ENCODE results near the gene CALML5. TPM values are rescaled to one million over a fixed set of nuclear protein-coding genes. Genes with fewer than 3 reads are reported as not detected.

Gene CALML5
- total RNA-seq, 1 donor from 2014 or later, result not detected

DNA sequence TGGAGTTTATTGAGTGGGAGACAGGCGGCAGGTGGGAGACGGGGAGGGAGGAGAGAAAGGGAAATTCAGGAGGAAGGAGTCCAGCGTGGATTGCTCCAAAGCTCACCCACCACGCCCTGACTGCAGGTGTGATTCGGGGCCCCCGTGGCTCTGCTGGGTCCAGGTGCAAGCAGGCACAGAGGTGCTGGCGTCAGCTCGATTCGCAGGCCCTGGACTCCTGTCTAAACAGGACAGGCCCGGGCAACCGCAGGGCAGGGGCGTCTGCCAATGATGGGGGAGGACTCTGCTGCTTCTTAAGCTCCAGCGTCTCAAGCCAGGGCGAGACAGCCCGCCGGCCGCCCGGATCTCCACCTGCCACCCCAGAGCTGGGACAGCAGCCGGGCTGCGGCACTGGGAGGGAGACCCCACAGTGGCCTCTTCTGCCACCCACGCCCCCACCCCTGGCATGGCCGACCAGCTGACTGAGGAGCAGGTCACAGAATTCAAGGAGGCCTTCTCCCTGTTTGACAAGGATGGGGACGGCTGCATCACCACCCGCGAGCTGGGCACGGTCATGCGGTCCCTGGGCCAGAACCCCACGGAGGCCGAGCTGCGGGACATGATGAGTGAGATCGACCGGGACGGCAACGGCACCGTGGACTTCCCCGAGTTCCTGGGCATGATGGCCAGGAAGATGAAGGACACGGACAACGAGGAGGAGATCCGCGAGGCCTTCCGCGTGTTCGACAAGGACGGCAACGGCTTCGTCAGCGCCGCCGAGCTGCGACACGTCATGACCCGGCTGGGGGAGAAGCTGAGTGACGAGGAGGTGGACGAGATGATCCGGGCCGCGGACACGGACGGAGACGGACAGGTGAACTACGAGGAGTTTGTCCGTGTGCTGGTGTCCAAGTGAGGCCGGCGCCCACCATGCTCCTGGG is 25.5 kb upstream of the CALML5 start, which contains the start of gene CALML3:
Gene CALML3, plus strand, starts transcription at position 321 of the 920 bp plus-strand sequence. Its CDS starts 125 bp downstream, at position 446.
- TF ChIP-seq, protein P1, sequence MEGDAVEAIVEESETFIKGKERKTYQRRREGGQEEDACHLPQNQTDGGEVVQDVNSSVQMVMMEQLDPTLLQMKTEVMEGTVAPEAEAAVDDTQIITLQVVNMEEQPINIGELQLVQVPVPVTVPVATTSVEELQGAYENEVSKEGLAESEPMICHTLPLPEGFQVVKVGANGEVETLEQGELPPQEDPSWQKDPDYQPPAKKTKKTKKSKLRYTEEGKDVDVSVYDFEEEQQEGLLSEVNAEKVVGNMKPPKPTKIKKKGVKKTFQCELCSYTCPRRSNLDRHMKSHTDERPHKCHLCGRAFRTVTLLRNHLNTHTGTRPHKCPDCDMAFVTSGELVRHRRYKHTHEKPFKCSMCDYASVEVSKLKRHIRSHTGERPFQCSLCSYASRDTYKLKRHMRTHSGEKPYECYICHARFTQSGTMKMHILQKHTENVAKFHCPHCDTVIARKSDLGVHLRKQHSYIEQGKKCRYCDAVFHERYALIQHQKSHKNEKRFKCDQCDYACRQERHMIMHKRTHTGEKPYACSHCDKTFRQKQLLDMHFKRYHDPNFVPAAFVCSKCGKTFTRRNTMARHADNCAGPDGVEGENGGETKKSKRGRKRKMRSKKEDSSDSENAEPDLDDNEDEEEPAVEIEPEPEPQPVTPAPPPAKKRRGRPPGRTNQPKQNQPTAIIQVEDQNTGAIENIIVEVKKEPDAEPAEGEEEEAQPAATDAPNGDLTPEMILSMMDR (IDR thresholded peaks at IDR 0.05; ENCODE audit: partially characterized antibody, unreplicated experiment), result no peak
- no peak for DNase-seq
- Mint-ChIP-seq H3K9me3 (ENCODE audit: unreplicated experiment) (peaks cover 2% of the 10 kb centered on the region), H3K4me1 (ENCODE audit: low read depth, unreplicated experiment) (no peaks in the 10 kb centered on the region), H3K27ac (ENCODE audit: unreplicated experiment) (no peak within 1 kb of the TSS), H3K27me3 (ENCODE audit: unreplicated experiment) (no peaks in the 10 kb centered on the region), H3K4me3 (ENCODE audit: unreplicated experiment) (no peak within 1 kb of the TSS), H3K36me3 (ENCODE audit: unreplicated experiment) (no peaks in the 10 kb centered on the region)

DNA sequence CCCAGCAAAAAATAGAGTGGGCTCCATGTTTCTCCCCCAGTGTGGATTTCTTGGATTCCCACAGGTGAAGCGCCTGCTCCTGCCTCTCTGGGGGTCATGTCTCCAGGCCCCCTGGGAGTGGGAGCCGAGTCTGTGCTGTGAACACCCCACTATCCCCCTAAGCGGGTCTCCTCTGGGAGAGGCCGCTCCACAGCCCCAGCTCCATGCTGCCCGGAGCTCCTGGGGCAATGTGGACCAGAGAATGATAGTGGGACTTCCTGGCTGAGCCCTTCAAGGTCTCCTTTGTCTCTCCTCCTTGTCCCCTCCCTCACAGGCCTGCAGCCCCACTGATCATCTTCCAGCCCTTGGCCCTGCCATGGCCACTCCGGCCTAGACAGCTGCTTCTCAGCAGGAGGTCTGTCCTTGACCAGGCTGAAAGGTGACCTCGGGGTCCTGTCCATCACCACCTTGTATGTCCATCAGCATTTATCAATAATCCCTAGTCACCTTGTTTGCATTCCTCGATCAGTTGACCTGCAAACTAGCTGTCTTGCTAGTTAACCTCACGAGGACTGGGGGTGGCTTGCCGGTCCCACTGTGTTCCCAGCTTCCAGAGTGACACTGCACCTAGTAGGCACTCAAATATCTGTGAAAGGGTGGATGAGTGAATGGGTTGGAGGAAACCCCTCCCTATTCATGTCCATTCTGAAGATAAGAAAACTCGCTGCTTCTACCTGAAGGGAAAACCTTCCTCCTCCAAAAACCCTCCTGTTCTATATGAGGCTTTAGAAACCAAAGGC is 24.6 kb upstream of the CALML5 start:
- H3K4me1 Mint-ChIP-seq (ENCODE audit: low read depth, unreplicated experiment), result no peaks in the 10 kb centered on the region
- H3K36me3 Mint-ChIP-seq (ENCODE audit: unreplicated experiment), result no peaks in the 10 kb centered on the region
- H3K27ac Mint-ChIP-seq (ENCODE audit: unreplicated experiment), result no peak overlapping the region
- TF ChIP-seq, protein P1 (IDR thresholded peaks at IDR 0.05; ENCODE audit: partially characterized antibody, unreplicated experiment), result no peak
- H3K27me3 Mint-ChIP-seq (ENCODE audit: unreplicated experiment), result no peaks in the 10 kb centered on the region
- H3K9me3 Mint-ChIP-seq (ENCODE audit: unreplicated experiment), result peaks cover 2% of the 10 kb centered on the region
- no peak overlapping the region for H3K4me3 Mint-ChIP-seq (ENCODE audit: unreplicated experiment)
- DNase-seq, result no peak

DNA sequence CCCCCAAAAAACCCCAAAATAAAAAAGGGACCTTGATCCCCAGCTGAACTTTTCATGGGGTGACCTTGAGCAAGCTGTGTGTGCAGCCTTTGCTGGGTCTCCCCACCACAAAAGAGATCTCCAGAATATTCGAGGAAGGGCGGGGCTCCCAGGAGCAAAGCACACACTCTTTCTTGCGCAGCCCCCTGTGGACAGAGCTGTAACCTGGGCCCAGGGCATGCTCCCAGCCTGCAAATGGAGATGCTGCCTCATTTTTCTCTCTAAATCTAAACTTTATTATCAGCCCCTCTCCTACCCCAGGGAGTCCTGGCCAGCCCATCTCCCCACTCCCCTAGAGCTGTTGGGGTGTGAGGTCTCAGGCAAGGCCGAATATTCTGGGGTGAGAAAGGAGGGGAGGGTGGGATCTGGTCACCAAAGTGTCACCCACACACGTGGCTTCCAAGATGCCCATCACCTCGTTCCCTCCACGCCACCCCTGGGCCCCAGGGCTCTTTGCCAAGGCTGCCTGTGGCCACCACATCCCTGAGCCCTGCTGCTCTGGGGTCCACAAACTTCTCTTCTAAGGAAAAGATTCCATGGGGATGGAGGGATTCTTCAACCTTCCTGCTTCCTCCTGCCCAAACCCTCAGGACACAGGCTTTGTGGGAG is 23.7 kb upstream of the CALML5 start:
- Mint-ChIP-seq H3K4me3 (ENCODE audit: unreplicated experiment) (no peak overlapping the region), H3K4me1 (ENCODE audit: low read depth, unreplicated experiment) (no peaks in the 10 kb centered on the region), H3K9me3 (ENCODE audit: unreplicated experiment) (no peaks in the 10 kb centered on the region), H3K27me3 (ENCODE audit: unreplicated experiment) (no peaks in the 10 kb centered on the region), H3K36me3 (ENCODE audit: unreplicated experiment) (no peaks in the 10 kb centered on the region), H3K27ac (ENCODE audit: unreplicated experiment) (no peak overlapping the region)
- DNase-seq, result no peak
- TF ChIP-seq, protein P1 (IDR thresholded peaks at IDR 0.05; ENCODE audit: partially characterized antibody, unreplicated experiment), result no peak

DNA sequence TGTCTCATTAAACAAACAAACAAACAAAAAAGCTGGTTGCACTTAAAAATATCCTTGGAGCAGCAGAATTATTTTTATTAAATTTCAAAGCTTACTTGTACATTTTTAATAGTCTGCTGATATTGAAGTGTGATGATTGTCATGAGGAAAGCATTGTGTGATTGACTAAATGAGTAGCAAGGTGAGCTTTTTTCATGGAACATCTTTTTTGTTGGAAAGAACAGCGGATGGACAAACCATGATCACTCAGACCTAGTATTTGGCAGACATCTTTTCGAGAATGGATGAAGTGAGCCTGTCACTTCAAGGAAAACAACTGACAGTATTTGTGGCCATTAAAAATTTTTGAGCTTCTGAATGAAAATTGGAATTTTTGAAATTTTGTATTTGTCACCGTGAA is 19.7 kb upstream of the CALML5 start:
- DNase-seq, result no peak
- H3K27ac Mint-ChIP-seq (ENCODE audit: unreplicated experiment), result no peak overlapping the region
- H3K9me3 Mint-ChIP-seq (ENCODE audit: unreplicated experiment), result peaks cover 2% of the 10 kb centered on the region
- H3K36me3 Mint-ChIP-seq (ENCODE audit: unreplicated experiment), result peaks cover 4% of the 10 kb centered on the region
- H3K4me3 Mint-ChIP-seq (ENCODE audit: unreplicated experiment), result no peak overlapping the region
- TF ChIP-seq, protein P1 (IDR thresholded peaks at IDR 0.05; ENCODE audit: partially characterized antibody, unreplicated experiment), result no peak
- peaks cover 2% of the 10 kb centered on the region for H3K27me3 Mint-ChIP-seq (ENCODE audit: unreplicated experiment)
- H3K4me1 Mint-ChIP-seq (ENCODE audit: low read depth, unreplicated experiment), result no peaks in the 10 kb centered on the region

All from glutamatergic neuron (in vitro differentiated cells).